ENCODE results near the gene SAMD4A.

The SAMD4A gene

GRCh38 chr14:54566410-54567223 is at the start of gene SAMD4A:
TSS of gene SAMD4A (plus strand) at chr14:54567128. CDS start at chr14:54567917, 789 bp downstream.
- DNase-seq (ENCODE audit: low spot score), result peak; percentile 63

- no peak for DNase-seq (ENCODE audit: low spot score)
These were observed 42.5 kb upstream of the SAMD4A start for GRCh38 chr14:54524410-54524809.

GRCh38 chr14:54528973-54529372 is 38.0 kb upstream of the SAMD4A start:
- DNase-seq (ENCODE audit: low spot score), result no peak

GRCh38 chr14:54529811-54530210 is 37.1 kb upstream of the SAMD4A start:
- no peak for DNase-seq (ENCODE audit: low spot score)

- no peak for DNase-seq (ENCODE audit: low spot score)
These were observed 34.6 kb upstream of the SAMD4A start for GRCh38 chr14:54532111-54533012.

GRCh38 chr14:54533100-54533499 is 33.8 kb upstream of the SAMD4A start:
- DNase-seq (ENCODE audit: low spot score), result no peak

- no peak for DNase-seq (ENCODE audit: low spot score)
These were observed 31.8 kb upstream of the SAMD4A start for GRCh38 chr14:54535126-54535525.

GRCh38 chr14:54535646-54536045 is 31.3 kb upstream of the SAMD4A start:
- DNase-seq (ENCODE audit: low spot score), result no peak

- DNase-seq (ENCODE audit: low spot score), result no peak
These were observed 29.3 kb upstream of the SAMD4A start for GRCh38 chr14:54537651-54538050.

GRCh38 chr14:54538055-54538454 is 28.9 kb upstream of the SAMD4A start:
- no peak for DNase-seq (ENCODE audit: low spot score)

- DNase-seq (ENCODE audit: low spot score), result no peak
These were observed 19.3 kb upstream of the SAMD4A start for GRCh38 chr14:54547583-54547982.

GRCh38 chr14:54548491-54548890 is 18.4 kb upstream of the SAMD4A start:
- no peak for DNase-seq (ENCODE audit: low spot score)

- DNase-seq (ENCODE audit: low spot score), result no peak
These were observed 17.1 kb upstream of the SAMD4A start for GRCh38 chr14:54549862-54550261.

GRCh38 chr14:54550514-54550913 is 16.4 kb upstream of the SAMD4A start:
- no peak for DNase-seq (ENCODE audit: low spot score)

- no peak for DNase-seq (ENCODE audit: low spot score)
These were observed 12.5 kb upstream of the SAMD4A start for GRCh38 chr14:54554401-54554800.

GRCh38 chr14:54555651-54556050 is 11.3 kb upstream of the SAMD4A start:
- DNase-seq (ENCODE audit: low spot score), result no peak

- DNase-seq (ENCODE audit: low spot score), result no peak
These were observed 10.4 kb upstream of the SAMD4A start for GRCh38 chr14:54556535-54556934.

GRCh38 chr14:54562334-54562733 is 4.6 kb upstream of the SAMD4A start:
- DNase-seq (ENCODE audit: low spot score), result no peak

GRCh38 chr14:54564071-54564867 is 2.7 kb upstream of the SAMD4A start:
- peak; percentile 55 for DNase-seq (ENCODE audit: low spot score)

- DNase-seq (ENCODE audit: low spot score), result peak; percentile 58
These were observed 1.8 kb upstream of the SAMD4A start for GRCh38 chr14:54564868-54565784.

- peak; percentile 64 for DNase-seq (ENCODE audit: low spot score)
These were observed 1.0 kb upstream of the SAMD4A start for GRCh38 chr14:54565785-54566409.

Measured in activated CD4-positive, alpha-beta T cell treated with anti-CD3 and anti-CD28 coated beads, Interleukin-2, Interleukin-4, amounts not matched to agents 100 ng/mL and 50 ng/mL, durations not matched to agents 16 hours and 8 hours (primary cell).